Activated CD8-positive, alpha-beta memory T cell treated with anti-CD3 and anti-CD28 coated beads for 24 hours (primary cell): ENCODE measurements around the gene TGFB2.

Experiments used
- DNase-seq: peaks from one replicate; pipeline ENCODE4 v3.0.0-alpha.2; 2020

TGFB2 gene

GRCh38 chr1:218395916-218396315, 50.8 kb downstream of the TGFB2 start:
- no peak for DNase-seq

DNA sequence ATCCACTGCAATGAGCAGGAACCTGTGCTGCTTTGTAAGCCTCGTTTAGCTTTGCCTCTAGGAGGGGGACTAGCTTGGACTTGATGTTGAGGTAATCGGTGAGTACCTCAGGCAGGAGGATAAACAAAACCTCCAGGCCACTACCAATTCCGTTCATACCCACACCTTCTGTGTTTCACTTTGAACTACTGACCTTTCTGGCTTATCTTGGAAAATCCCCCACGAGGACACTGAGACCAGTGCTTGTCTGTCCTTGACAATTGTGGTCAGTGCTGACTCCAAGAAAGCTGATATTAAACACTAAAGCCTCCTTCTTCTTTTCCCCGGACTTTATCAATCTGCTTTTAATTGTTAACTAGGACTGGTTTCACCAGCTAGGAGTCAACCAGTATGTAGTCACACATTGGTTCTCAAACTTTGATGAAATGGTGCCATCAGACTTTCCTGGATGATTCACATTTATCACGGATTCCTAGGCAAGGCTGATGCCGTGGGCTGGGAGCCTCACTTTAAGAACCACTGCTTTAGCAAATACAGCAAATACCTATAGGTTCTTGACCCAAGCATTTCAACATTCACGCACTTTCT, 52.7 kb downstream of the TGFB2 start:
- DNase-seq, result no peak

GRCh38 chr1:218400624-218401023, 55.5 kb downstream of the TGFB2 start:
- DNase-seq, result no peak

DNA sequence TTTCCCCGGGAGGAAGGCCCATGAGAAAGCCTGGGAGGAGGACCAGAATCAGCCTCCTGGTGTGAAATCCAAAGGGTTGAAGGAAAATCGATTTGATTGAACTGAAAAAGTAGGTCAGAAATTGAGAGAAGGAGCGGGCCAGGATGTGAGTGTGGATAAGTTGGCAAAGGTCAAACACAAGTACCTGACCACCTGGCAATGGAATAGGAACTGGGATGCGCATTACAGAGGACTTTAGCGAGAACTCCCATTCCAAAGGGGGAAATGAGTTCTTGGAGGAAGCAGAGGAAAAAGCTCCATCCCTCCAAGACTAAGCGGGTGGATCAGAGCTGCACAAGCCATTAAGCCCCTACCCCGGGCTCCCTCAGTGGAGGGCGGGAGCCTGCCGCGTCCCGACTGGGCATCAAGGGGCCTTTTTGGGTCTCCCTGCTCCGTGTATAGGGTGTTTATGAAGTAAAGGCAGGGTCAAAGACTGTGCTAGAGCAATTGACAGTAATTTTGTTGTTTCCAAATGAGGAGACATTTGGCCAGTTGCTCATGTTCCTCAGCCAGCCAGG, 56.4 kb downstream of the TGFB2 start:
- DNase-seq, result no peak

DNA sequence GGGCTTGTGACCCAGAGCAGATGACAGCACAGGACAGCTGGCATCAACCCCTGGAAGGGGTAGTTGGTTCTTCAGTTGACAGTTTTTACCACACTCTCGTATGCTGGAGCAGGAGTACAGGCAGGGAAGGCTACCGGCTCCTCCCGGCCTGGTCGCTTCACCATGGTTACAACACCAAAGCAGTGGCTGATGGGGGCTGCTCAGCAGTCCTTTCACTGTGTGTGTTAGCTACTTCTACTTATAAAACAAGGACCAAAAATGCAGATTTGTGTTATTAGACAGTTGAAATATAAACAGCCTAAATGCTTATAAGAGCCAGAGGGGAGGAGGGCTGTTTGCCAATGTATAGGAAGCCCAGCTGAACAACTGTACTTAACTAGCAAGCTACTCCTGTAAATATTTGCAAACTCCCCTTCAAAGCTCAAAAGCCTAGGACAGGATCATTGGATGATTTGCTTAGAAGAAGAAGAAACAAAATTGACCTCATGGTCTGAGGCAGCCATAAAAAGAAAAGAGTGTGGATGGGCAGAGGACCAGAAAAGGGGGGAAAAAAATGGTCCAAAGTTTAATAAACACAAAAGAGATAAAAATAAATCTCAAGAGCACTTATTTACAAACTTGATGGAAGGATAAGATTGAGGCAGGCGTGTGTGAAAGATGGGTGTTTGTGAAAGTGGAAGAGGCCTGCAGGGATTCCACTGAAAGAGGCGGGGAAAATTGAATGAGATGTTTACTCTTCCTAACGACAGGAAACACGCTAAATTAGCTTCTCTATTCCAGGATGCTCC, 57.1 kb downstream of the TGFB2 start:
- no peak for DNase-seq

- no peak for DNase-seq
These were observed 57.6 kb downstream of the TGFB2 start for GRCh38 chr1:218402786-218403120.

DNA sequence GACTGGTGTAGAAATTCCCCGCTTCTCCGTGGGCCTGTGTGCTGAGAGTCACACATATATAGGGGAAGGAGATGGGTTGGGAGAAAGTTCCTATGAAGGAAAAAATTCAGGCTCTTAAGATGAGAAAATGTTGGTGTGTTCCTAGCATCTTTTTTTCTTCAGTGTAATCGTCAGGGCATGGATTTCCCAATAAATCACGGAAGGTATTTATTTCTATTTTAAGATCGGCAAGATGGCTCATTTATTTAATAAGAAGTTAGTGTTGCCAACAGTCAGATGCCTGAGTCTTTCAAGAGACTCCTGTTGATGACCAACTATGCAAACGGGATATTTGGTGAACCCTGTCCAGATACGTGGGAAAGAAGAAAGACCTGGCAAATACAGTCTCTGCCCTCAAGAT, 58.2 kb downstream of the TGFB2 start:
- DNase-seq, result no peak

GRCh38 chr1:218407630-218408029, 62.5 kb downstream of the TGFB2 start:
- no peak for DNase-seq

DNA sequence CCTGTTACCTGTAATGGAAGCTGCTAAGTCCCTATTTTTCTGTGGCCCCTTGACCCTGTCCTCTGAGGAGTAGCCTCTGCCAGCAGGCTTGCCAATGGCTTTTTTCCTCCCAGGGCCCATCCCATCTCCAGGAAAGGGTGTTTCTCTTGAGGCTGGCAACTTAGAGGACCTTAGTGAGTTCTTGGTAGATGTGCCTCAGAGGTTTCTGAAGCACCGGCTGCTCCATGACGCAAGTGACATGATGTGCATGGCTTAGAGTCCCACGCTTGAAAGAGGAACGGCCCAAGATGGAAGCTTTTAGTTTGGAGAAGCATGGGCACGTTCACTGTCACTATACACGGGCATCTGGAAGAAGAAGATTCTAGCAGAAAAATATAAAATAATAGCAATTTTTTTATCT, 63.0 kb downstream of the TGFB2 start:
- DNase-seq, result no peak

DNA sequence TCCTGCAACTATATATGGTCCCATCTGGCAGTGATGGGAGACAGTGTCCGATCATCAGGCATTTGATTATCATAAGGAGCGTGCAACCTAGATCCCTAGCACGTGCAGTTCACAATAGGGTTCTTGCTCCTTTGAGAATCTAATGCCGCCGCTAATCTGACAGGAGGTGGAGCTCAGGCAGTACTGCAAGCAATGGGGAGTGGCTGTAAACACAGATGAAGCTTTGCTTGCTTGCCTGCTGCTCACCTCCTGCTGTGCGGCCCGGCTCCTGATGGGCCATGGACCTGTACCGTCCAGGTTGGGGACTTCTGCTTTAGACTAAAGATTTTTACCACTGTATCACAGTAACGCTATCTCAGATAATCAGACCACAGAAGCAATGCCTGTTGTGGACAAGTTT, 63.8 kb downstream of the TGFB2 start:
- no peak for DNase-seq

- DNase-seq, result no peak
These were observed 64.9 kb downstream of the TGFB2 start for GRCh38 chr1:218409946-218410510.

- no peak for DNase-seq
These were observed 66.0 kb downstream of the TGFB2 start for GRCh38 chr1:218411101-218411500.

DNA sequence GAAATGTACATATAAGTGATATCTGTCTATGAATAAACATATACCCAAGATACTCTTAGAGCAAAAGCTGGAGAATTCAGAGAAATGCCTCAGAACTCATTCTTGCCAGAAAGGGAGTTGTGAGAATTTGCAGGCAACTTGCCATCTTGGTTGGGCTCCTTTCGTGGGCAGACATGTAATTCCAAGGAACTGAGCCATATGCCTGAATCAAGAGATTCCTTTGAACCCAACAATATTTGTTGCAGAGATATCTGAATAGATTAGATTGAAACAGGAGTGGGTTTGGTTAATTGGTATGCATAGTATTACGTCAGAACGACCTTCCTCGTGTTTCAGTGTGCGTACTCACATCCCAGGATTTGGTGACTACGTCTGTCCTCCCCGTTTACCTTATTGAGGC, 67.0 kb downstream of the TGFB2 start:
- DNase-seq, result no peak

- no peak for DNase-seq
These were observed 68.0 kb downstream of the TGFB2 start for GRCh38 chr1:218413179-218413578.

- DNase-seq, result no peak
These were observed 69.1 kb downstream of the TGFB2 start for GRCh38 chr1:218414060-218414728.

GRCh38 chr1:218415726-218416125, 70.6 kb downstream of the TGFB2 start:
- no peak for DNase-seq

- no peak for DNase-seq
These were observed 76.4 kb downstream of the TGFB2 start for GRCh38 chr1:218421531-218421930.

DNA sequence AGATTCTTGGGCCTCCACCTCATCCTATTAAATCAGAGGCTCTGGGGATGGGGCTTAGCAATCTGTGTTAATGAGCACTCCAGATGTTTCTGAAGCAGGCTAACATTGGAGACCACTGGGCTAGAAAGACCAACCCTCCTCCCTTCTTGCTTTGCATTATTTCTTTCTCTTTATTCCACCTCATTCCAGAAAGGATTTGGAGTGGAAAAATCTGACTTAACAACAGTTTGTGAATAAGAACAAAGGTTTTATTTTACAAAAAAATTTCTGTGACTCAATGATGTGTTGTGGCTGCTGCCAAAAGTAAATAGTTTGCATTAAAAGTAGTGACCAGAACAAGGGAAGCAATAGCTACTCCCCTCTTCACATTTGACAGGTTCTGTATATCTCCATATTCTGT, 79.4 kb downstream of the TGFB2 start:
- no peak for DNase-seq

GRCh38 chr1:218425647-218426342, 80.7 kb downstream of the TGFB2 start:
- no peak for DNase-seq

DNA sequence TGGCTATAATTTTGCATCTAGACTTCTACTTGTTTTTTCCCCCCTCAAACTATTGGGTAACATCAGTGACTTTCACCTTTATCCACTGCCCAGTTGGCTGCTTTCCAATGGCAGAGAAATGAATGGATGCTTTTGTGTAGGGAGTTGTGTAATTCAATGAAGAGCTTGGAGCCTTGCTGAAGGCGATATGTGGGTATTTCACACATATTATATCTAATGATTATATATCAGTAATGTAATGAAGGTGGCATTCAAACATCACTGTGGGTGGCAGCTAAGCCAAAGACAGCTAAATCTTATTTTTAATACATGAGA, 81.2 kb downstream of the TGFB2 start:
- DNase-seq, result no peak

DNA sequence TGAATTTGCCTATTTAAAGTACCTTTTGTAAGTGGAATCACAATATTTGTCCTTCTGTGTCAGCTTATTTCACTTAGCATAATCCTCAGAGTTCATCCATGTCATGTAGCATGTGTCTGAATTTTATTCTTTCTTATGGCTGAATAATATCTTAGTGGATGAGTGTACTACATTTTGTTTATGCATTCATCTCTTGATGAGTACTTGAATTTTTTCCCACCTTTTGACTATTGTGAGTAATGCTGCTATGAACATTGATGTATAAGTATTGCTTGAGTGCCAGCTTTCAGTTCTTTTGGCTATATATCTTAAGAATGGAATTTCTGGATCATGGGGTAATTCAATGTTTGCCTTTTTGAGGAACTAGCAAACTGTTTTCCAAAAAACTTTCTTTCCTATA, 84.2 kb downstream of the TGFB2 start:
- DNase-seq, result no peak

- DNase-seq, result no peak
These were observed 85.2 kb downstream of the TGFB2 start for GRCh38 chr1:218430346-218430745.

GRCh38 chr1:218430822-218431221, 85.7 kb downstream of the TGFB2 start:
- no peak for DNase-seq
